DMS79 (cell line): ENCODE results near the gene SOBP.

ENCODE experiments used
- DNase-seq: peaks from one replicate; lab custom pipeline; 2025; lab: John Stamatoyannopoulos, UW

SOBP gene

GRCh38 chr6:107585815-107586435 is 96.0 kb downstream of the SOBP start:
- no peak for DNase-seq

GRCh38 chr6:107587451-107587850 is 97.5 kb downstream of the SOBP start:
- no peak for DNase-seq

DNA sequence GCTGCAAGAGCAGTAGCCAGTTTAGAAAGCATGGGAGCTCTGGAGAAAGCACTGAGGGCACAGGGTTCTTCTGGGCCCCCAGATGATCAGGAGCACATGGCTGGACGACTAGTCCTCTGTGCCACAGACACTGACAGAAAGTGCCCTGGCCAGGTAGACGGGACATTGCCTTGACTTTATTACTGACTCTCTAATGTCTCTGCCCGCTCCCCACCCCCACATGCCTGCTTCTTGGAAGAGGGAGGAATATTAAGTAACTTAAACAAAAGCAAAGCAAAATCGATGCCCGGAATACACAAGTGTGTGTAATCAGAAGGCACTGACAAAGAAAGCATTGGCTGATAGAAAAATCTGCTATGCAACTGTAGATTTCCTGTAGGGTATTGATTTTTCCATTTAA is 99.3 kb downstream of the SOBP start:
- DNase-seq, result no peak

DNA sequence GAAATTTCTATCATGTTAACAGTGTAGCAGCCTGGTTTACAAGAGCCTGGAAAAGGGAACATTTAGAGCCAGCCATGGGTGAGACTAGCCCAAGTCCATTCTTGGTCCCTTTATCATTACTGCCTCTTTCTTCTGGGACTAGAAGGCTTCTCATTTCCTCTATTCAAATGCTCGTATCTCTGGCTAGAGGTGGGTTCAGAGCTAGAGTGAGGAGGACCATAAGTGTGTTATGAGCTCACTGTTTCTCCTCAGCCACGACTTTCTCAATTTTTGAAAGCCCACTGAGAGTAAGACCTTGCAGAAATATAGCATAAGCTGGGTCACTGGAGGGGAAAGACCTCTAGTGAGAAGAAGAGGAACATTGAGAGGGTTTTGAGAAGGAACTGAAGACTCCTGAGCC is 100.0 kb downstream of the SOBP start:
- DNase-seq, result no peak

GRCh38 chr6:107590378-107590777 is 100.5 kb downstream of the SOBP start:
- DNase-seq, result no peak

GRCh38 chr6:107591346-107591745 is 101.4 kb downstream of the SOBP start:
- DNase-seq, result no peak

- DNase-seq, result no peak
Observed at GRCh38 chr6:107592806-107593205, 102.9 kb downstream of the SOBP start.

GRCh38 chr6:107594736-107595135 is 104.8 kb downstream of the SOBP start:
- no peak for DNase-seq

DNA sequence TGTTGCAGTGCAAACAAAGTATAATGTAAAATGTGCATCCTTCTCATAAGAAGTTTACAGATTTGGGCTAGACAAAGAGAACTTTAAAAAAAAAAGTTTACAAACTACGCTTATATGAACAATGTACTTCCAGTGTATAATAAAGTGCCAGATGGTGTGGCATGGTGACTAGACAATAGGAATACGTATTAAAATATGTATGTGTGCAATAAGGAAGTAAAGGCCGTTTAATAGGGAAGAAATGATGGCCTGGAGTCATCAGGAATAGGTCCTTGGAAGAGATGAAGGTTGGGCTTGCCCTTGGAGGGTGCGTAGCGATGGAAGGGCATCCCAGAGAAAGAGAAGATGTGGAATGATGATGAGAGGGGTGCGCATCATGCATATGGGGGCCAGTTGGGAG is 108.2 kb downstream of the SOBP start:
- no peak for DNase-seq

- DNase-seq, result no peak
Observed at GRCh38 chr6:107599043-107599442, 109.1 kb downstream of the SOBP start.

DNA sequence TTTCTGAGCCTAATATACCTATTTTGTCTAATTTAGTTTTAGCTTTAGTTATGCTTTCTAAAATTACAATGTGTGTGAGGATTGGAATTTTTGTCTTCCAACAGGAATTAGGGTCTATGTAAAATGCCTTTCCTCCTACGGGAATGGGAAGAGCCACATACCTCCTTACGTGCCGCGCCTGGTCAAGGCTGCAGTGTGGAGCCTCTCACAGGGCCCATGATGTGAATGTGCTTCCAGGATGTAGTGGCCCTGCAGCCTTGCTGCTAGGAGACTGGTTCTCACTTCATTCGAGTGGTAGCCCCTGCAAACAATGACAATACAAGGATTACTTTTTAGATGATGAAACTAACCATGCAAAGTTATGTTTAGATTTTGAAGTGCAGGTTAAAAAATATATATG is 110.2 kb downstream of the SOBP start:
- no peak for DNase-seq

- no peak for DNase-seq
Observed at GRCh38 chr6:107600936-107601335, 111.0 kb downstream of the SOBP start.

GRCh38 chr6:107601406-107601805 is 111.5 kb downstream of the SOBP start:
- no peak for DNase-seq

DNA sequence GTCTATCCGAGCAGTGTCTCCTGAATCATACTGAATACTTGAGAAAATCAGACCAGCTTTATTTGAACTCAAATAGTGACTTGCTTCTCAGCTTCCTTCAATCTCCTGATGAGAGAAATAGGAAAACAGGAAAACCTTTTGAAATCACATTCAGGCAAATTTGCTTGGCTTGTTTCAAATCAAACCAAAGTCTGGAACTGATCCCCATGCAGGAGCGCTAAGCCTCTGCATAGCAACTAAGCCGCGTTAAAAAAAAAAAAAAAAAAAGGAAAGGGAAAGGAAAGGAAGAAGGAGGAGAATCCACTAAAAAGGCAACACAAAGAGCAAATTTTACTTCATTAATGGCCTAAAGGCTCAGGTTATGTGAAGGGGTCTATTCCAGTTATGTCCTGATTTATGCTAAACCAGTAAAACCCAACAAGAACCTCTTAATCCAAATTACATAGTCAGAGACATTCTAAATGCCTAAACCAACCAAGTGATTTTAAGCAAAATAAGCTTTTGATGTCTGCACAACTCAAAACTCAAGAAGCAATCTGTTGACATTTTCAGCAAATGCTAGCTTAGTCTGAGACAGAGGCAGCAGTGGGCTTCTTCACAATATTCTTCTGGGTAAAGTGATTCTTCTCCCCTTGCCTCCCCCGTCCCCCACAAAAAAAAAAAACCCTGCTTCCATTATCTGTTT is 112.5 kb downstream of the SOBP start:
- no peak for DNase-seq

DNA sequence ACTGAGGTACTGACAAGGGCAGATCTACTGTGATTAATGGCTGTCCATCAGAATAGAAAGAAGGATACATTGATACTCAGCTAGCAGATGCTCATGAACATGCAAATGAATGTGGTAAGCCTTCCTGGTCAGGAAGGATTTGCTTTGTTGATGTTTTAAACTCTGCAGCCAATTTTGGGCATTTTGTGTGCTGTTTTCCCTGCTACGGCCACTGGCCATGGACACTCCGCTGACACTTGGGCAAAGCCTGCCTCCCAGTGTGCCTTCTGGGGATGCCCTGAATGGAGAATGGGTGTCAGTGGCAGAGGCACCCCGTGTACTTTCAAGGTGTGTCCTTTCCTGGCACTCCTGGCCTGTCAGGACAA is 113.1 kb downstream of the SOBP start:
- no peak for DNase-seq

GRCh38 chr6:107604549-107604948 is 114.6 kb downstream of the SOBP start:
- DNase-seq, result no peak

- DNase-seq, result no peak
Observed at GRCh38 chr6:107606407-107606806, 116.5 kb downstream of the SOBP start.

DNA sequence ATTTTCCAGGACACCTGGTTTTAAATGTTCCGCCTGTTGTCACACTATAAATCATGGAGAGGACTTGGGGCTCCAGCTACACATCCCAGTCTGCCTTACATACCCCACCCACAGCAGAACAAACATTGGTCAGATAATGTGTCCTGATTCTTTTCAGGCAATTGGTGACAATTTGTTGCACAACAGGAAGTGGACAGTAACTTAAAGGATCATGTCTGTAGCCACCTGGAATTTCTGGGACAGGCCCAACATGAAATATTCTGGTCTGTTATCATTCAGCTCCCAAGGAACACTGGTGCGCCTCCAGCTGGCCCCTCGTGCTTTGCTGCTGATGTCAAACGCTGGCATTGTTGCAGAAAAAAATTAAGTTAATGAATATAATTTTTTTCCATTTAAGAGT is 117.2 kb downstream of the SOBP start:
- DNase-seq, result no peak

GRCh38 chr6:107611094-107611810 is 121.3 kb downstream of the SOBP start:
- DNase-seq, result no peak

DNA sequence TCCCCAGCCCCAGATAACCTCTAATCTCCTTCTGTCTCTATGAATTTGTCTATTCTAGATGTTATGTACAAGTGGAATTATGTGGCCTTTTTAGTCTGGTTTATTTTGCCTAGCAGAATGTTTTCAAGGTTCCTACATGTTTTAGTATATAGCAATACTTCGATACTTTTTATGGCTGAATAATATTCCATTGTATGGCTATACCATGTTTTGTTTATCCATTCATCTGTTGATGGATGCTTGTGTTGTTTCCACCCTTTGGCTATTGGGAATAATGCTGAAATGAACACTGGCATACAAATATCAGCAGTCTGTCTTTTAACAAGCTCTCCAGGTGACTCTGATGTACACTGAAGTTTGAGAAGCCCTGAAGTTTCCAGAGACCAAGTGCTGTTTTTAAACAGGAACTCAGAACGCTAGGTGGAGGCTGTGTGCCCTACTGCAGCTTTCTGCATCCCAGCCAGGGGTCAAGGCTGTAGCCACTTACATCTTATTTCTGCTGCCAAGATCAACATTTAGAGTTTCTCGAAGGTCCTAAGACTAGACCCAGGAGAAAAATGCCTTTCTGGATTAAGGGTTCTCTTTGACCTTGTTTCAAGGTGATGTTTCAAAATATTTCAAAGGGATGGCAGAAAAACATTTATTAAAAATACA is 123.0 kb downstream of the SOBP start:
- no peak for DNase-seq

- no peak for DNase-seq
Observed at GRCh38 chr6:107613651-107614379, 123.9 kb downstream of the SOBP start.

- DNase-seq, result no peak
Observed at GRCh38 chr6:107614828-107615227, 124.9 kb downstream of the SOBP start.
